H9 (cell line): ENCODE data around the gene GAREM1. TPM values are rescaled to one million over a fixed set of nuclear protein-coding genes. Genes with fewer than 3 reads are reported as not detected.

Experiments
- DNase-seq: peaks from one replicate; pipeline ENCODE4 v3.0.0-alpha.2; 2017
- H2AFZ ChIP-seq: one replicate; pipeline ENCODE4 v1.6.1; 2013; ENCODE audit warnings: mild to moderate bottlenecking, low read length, control low read depth, moderate library complexity
- H2AK5ac ChIP-seq: 2 replicates; pipeline ENCODE4 v1.6.1; 2013; ENCODE audit warnings: low read length, control low read depth, mixed read lengths; ENCODE audit not compliant: insufficient read length
- H2BK120ac ChIP-seq: one replicate; pipeline ENCODE4 v1.6.1; 2013; ENCODE audit warnings: low read depth, mild to moderate bottlenecking, low read length, control low read depth, inconsistent platforms; ENCODE audit not compliant: poor library complexity, severe bottlenecking
- H2BK12ac ChIP-seq: 2 replicates; pipeline ENCODE4 v1.6.1; 2013; ENCODE audit warnings: low read length, control low read depth, mixed read lengths, low read depth; ENCODE audit not compliant: insufficient read length
- H2BK15ac ChIP-seq: 2 replicates; pipeline ENCODE4 v1.6.1; 2013; ENCODE audit warnings: low read depth, low read length, control low read depth
- H2BK20ac ChIP-seq: one replicate; pipeline ENCODE4 v1.6.1; 2013; ENCODE audit warnings: low read depth, mild to moderate bottlenecking, low read length, control low read depth, inconsistent platforms; ENCODE audit not compliant: poor library complexity, severe bottlenecking
- H2BK5ac ChIP-seq: 2 replicates; pipeline ENCODE4 v1.6.1; 2013; ENCODE audit warnings: low read length, control low read depth, mixed read lengths; ENCODE audit not compliant: insufficient read length
- H3K14ac ChIP-seq: 2 replicates; pipeline ENCODE4 v1.6.1; 2013; ENCODE audit warnings: low read length, control low read depth; ENCODE audit not compliant: insufficient read depth
- H3K18ac ChIP-seq: 2 replicates; pipeline ENCODE4 v1.6.1; 2013; ENCODE audit warnings: low read depth, mild to moderate bottlenecking, mixed read lengths, low read length, control low read depth; ENCODE audit not compliant: insufficient read length
- H3K23ac ChIP-seq: 2 replicates; pipeline ENCODE4 v1.6.1; 2013; ENCODE audit warnings: low read length, control low read depth, mixed read lengths, low read depth; ENCODE audit not compliant: insufficient read length
- H3K23me2 ChIP-seq: 2 replicates; pipeline ENCODE4 v1.6.1; 2013; ENCODE audit warnings: low read depth, mild to moderate bottlenecking, mixed read lengths, low read length, control low read depth; ENCODE audit not compliant: insufficient read length, poor library complexity, severe bottlenecking
- H3K27ac ChIP-seq: 2 replicates; pipeline ENCODE4 v1.5.1; 2013; ENCODE audit warnings: low read length, control low read depth, mixed read lengths, low read depth; ENCODE audit not compliant: insufficient read length
- H3K27me3 ChIP-seq: 2 replicates; pipeline ENCODE4 v1.6.1; 2013; ENCODE audit warnings: low read length, control low read depth, inconsistent platforms; ENCODE audit not compliant: insufficient read depth
- H3K4ac ChIP-seq: 2 replicates; pipeline ENCODE4 v1.6.1; 2013; ENCODE audit warnings: low read depth, mild to moderate bottlenecking, control low read depth, inconsistent platforms, low read length, moderate library complexity
- H3K4me1 ChIP-seq: 2 replicates; pipeline ENCODE4 v1.6.1; 2013; ENCODE audit warnings: low read length, control low read depth, inconsistent platforms; ENCODE audit not compliant: insufficient read depth
- H3K4me2 ChIP-seq: 2 replicates; pipeline ENCODE4 v1.6.1; 2013; ENCODE audit warnings: low read length, control low read depth, mixed read lengths; ENCODE audit not compliant: insufficient read length, insufficient read depth
- H3K56ac ChIP-seq: 2 replicates; pipeline ENCODE4 v1.6.1; 2013; ENCODE audit warnings: low read depth, mild to moderate bottlenecking, mixed read lengths, low read length, control low read depth; ENCODE audit not compliant: insufficient read length
- H3K79me1 ChIP-seq: 2 replicates; pipeline ENCODE4 v1.6.1; 2013; ENCODE audit warnings: low read depth, mild to moderate bottlenecking, moderate library complexity, low read length, control low read depth, inconsistent platforms; ENCODE audit not compliant: insufficient read depth, poor library complexity, severe bottlenecking
- H3K79me2 ChIP-seq: 2 replicates; pipeline ENCODE4 v1.6.1; 2013; ENCODE audit warnings: low read length, control low read depth, inconsistent platforms; ENCODE audit not compliant: insufficient read depth
- H3K9ac ChIP-seq: 2 replicates; pipeline ENCODE4 v1.6.1; 2013; ENCODE audit warnings: low read length, control low read depth, mixed read lengths; ENCODE audit not compliant: insufficient read length; ENCODE audit errors: extremely low read depth
- H3K9me3 ChIP-seq: one replicate; pipeline ENCODE4 v1.6.1; 2013; ENCODE audit warnings: low read depth, low read length, inconsistent platforms; ENCODE audit not compliant: control insufficient read depth
- H3T11ph ChIP-seq: one replicate; pipeline ENCODE4 v1.6.1; 2013; ENCODE audit warnings: mild to moderate bottlenecking, low read length, control low read depth, inconsistent platforms
- H4K20me1 ChIP-seq: one replicate; pipeline ENCODE4 v1.6.1; 2013; ENCODE audit not compliant: control insufficient read depth, insufficient read length, insufficient read depth
- H4K5ac ChIP-seq: 2 replicates; pipeline ENCODE4 v1.6.1; 2013; ENCODE audit warnings: low read depth, mild to moderate bottlenecking, mixed read lengths, low read length, control low read depth; ENCODE audit not compliant: insufficient read length
- H4K8ac ChIP-seq: replicated peaks from 2 replicates; pipeline ENCODE4 v1.6.1; 2013; ENCODE audit warnings: low read length, control low read depth, mixed read lengths, low read depth; ENCODE audit not compliant: insufficient read length
- H4K91ac ChIP-seq: 2 replicates; pipeline ENCODE4 v1.6.1; 2013; ENCODE audit warnings: low read depth, mild to moderate bottlenecking, moderate library complexity, mixed read lengths, low read length, control low read depth; ENCODE audit not compliant: insufficient read length
- H3K27ac Mint-ChIP-seq, 3 experiments: 2 replicates in 2 of 3; 3 replicates in 1 of 3; pipeline ENCODE4 v1.8.0; 2020 to 2021; ENCODE audit warnings: mixed read lengths in 3 of 3, mild to moderate bottlenecking in 1 of 3, moderate library complexity in 1 of 3
- H3K27me3 Mint-ChIP-seq: 2 replicates; pipeline ENCODE4 v1.8.0; 2021; ENCODE audit warnings: low read depth, mild to moderate bottlenecking, moderate library complexity, mixed read lengths
- H3K36me3 Mint-ChIP-seq, 3 experiments: 2 replicates in 2 of 3; 3 replicates in 1 of 3; pipeline ENCODE4 v1.8.0; 2020 to 2021; ENCODE audit warnings: low read depth in 3 of 3, mixed read lengths in 3 of 3; ENCODE audit not compliant: insufficient read depth in 1 of 3
- H3K4me1 Mint-ChIP-seq, 2 experiments: 2 replicates each; pipeline ENCODE4 v1.8.0; 2020; ENCODE audit warnings: mixed read lengths in 2 of 2
- H3K4me3 Mint-ChIP-seq, 2 experiments: 2 replicates in 1 of 2; 3 replicates in 1 of 2; pipeline ENCODE4 v1.8.0; 2020 to 2021; ENCODE audit warnings: mild to moderate bottlenecking in 2 of 2, mixed read lengths in 2 of 2, moderate library complexity in 1 of 2
- H3K9me3 Mint-ChIP-seq, 2 experiments: 2 replicates in 1 of 2; 3 replicates in 1 of 2; pipeline ENCODE4 v1.8.0; 2020; ENCODE audit warnings: mild to moderate bottlenecking in 2 of 2, mixed read lengths in 2 of 2, moderate library complexity in 1 of 2
- WGBS: extraction: QIAGEN DNeasy Blood & Tissue Kit; methylation state at CpG from one replicate; pipeline ENCODE4 v1.1.7; 2013; ENCODE audit warnings: missing lambda C conversion rate, low lambda C conversion rate, mixed read lengths; ENCODE audit not compliant: insufficient read length; ENCODE audit errors: extremely low coverage; 5-methylcytosine and 5-hydroxymethylcytosine counted together
- total RNA-seq: library from RNA; stranded (reverse); gene quantifications from 2 replicates; pipeline ENCODE4 v1.2.1, GENCODE V29; 2021
- TF ChIP-seq, protein P1 (sequence below): fragments of 200-600 bp; sonication (generic); conservative IDR thresholded peaks from 3 replicates; pipeline ENCODE4 v1.8.0; 2021; ENCODE audit warnings: antibody characterized with exemption, mild to moderate bottlenecking

GAREM1 gene
- total RNA-seq, 1 experiment from 2014 or later: 4.4 TPM

DNA sequence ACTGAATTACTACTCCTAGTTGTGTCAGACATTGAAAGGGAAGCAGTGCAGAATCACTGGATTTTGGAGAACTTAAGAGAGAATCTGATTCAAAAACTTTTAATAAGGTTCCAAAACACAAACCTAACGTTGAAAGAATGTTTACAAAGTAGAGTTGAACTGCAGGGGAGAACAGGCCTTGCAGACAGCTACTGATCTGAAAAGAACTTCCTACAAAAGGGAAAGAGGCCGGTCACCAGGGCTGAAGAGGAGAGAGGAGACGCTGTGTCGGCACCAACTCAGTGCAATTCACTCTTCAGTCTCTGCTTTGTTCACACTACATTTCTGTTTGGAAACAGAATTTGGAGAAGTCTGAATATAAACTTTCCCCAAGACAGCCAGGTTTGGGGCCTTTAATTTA lies 124.0 kb downstream of the GAREM1 start:
- no peak overlapping the region; the same call in 1 of the 2 replicates for H3K14ac ChIP-seq
- H3K56ac ChIP-seq: no peak overlapping the region
- no peaks in the 10 kb centered on the region; the same call in 1 of the 2 replicates for H3K4me1 ChIP-seq
- H3K27me3 ChIP-seq: no peaks in the 10 kb centered on the region
- H4K8ac ChIP-seq: no peak overlapping the region
- no peak overlapping the region for H3K23ac ChIP-seq
- H3T11ph ChIP-seq: no peak overlapping the region
- H3K27me3 Mint-ChIP-seq: no peaks in the 10 kb centered on the region
- no peaks in the 10 kb centered on the region for H3K9me3 Mint-ChIP-seq
- TF ChIP-seq, protein P1, sequence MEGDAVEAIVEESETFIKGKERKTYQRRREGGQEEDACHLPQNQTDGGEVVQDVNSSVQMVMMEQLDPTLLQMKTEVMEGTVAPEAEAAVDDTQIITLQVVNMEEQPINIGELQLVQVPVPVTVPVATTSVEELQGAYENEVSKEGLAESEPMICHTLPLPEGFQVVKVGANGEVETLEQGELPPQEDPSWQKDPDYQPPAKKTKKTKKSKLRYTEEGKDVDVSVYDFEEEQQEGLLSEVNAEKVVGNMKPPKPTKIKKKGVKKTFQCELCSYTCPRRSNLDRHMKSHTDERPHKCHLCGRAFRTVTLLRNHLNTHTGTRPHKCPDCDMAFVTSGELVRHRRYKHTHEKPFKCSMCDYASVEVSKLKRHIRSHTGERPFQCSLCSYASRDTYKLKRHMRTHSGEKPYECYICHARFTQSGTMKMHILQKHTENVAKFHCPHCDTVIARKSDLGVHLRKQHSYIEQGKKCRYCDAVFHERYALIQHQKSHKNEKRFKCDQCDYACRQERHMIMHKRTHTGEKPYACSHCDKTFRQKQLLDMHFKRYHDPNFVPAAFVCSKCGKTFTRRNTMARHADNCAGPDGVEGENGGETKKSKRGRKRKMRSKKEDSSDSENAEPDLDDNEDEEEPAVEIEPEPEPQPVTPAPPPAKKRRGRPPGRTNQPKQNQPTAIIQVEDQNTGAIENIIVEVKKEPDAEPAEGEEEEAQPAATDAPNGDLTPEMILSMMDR: no peak
- H2BK120ac ChIP-seq: no peak overlapping the region
- no peak overlapping the region for H2BK12ac ChIP-seq
- no peak overlapping the region for H3K4me2 ChIP-seq
- no peak overlapping the region for H2AFZ ChIP-seq
- H3K36me3 Mint-ChIP-seq: no peaks in the 10 kb centered on the region; a peak in 1 of 7 replicates
- no peak overlapping the region for H4K91ac ChIP-seq
- no CpG with 5 or more reads among the region's 4 CpGs for WGBS
- no peak overlapping the region for H2BK15ac ChIP-seq
- no peaks in the 10 kb centered on the region for H3K79me2 ChIP-seq
- no peak overlapping the region for H3K4me3 Mint-ChIP-seq
- no peaks in the 10 kb centered on the region for H3K79me1 ChIP-seq
- H4K5ac ChIP-seq: no peak overlapping the region
- DNase-seq: no peak
- H4K20me1 ChIP-seq: no peaks in the 10 kb centered on the region
- H3K23me2 ChIP-seq: no peaks in the 10 kb centered on the region
- H3K9me3 ChIP-seq: no peaks in the 10 kb centered on the region
- no peak overlapping the region for H3K18ac ChIP-seq
- H2AK5ac ChIP-seq: no peak overlapping the region
- no peak overlapping the region for H2BK20ac ChIP-seq
- no peak overlapping the region for H3K27ac ChIP-seq
- peak overlapping the region in 1 of 3 experiments; percentile 89; a peak in 2 of 7 replicates for H3K27ac Mint-ChIP-seq
- H3K9ac ChIP-seq: no peak overlapping the region
- no peak overlapping the region for H2BK5ac ChIP-seq
- peaks cover 9 to 15% of the 10 kb centered on the region in 2 experiments for H3K4me1 Mint-ChIP-seq
- no peak overlapping the region for H3K4ac ChIP-seq
